ENCODE measurements around the gene LDB2.

Gene LDB2

GRCh38 chr4:16694173-16694883, 204.1 kb downstream of the LDB2 start:
- Histone ChIP-seq H3K4me3 (ENCODE audit: low read depth, low read length) (no peak overlapping the region), H3K36me3 (no peaks in the 10 kb centered on the region), H3K9me3 (ENCODE audit: severe bottlenecking) (no peaks in the 10 kb centered on the region), H3K27ac (no peak overlapping the region), H3K27me3 (ENCODE audit: insufficient read depth, low read depth, severe bottlenecking) (peaks cover 16% of the 10 kb centered on the region)
- TF ChIP-seq CTCF (IDR thresholded peaks at IDR 0.05; ENCODE audit: low read depth, low read length): no peak
- no peak for DNase-seq

GRCh38 chr4:16693641-16694040, 204.8 kb downstream of the LDB2 start:
- no peak overlapping the region for H3K27ac ChIP-seq

GRCh38 chr4:16692961-16693506, 205.4 kb downstream of the LDB2 start:
- Histone ChIP-seq H3K27me3 (ENCODE audit: insufficient read depth, low read depth, severe bottlenecking) (peaks cover 16% of the 10 kb centered on the region), H3K4me3 (ENCODE audit: low read depth, low read length) (no peak overlapping the region), H3K9me3 (ENCODE audit: severe bottlenecking) (no peaks in the 10 kb centered on the region), H3K36me3 (no peaks in the 10 kb centered on the region), H3K27ac (no peak overlapping the region)
- no peak for DNase-seq
- TF ChIP-seq CTCF (IDR thresholded peaks at IDR 0.05; ENCODE audit: low read depth, low read length): no peak

More at GRCh38 chr4:16693641-16694040, 204.8 kb downstream of the LDB2 start:
- Histone ChIP-seq H3K27me3 (ENCODE audit: insufficient read depth, low read depth, severe bottlenecking) (peaks cover 16% of the 10 kb centered on the region), H3K36me3 (no peaks in the 10 kb centered on the region), H3K4me3 (ENCODE audit: low read depth, low read length) (no peak overlapping the region), H3K9me3 (ENCODE audit: severe bottlenecking) (no peaks in the 10 kb centered on the region)
- no peak for TF ChIP-seq CTCF (IDR thresholded peaks at IDR 0.05; ENCODE audit: low read depth, low read length)
- DNase-seq: no peak

GRCh38 chr4:16692524-16692923, 205.9 kb downstream of the LDB2 start:
- Histone ChIP-seq H3K36me3 (no peaks in the 10 kb centered on the region), H3K27ac (no peak overlapping the region), H3K9me3 (ENCODE audit: severe bottlenecking) (no peaks in the 10 kb centered on the region), H3K27me3 (ENCODE audit: insufficient read depth, low read depth, severe bottlenecking) (peaks cover 18% of the 10 kb centered on the region), H3K4me3 (ENCODE audit: low read depth, low read length) (no peak overlapping the region)
- no peak for TF ChIP-seq CTCF (IDR thresholded peaks at IDR 0.05; ENCODE audit: low read depth, low read length)
- DNase-seq: no peak

- Histone ChIP-seq H3K27me3 (ENCODE audit: insufficient read depth, low read depth, severe bottlenecking) (peaks cover 22% of the 10 kb centered on the region), H3K27ac (no peak overlapping the region), H3K4me3 (ENCODE audit: low read depth, low read length) (no peak overlapping the region), H3K9me3 (ENCODE audit: severe bottlenecking) (no peaks in the 10 kb centered on the region), H3K36me3 (no peaks in the 10 kb centered on the region)
- DNase-seq: no peak
- TF ChIP-seq CTCF (IDR thresholded peaks at IDR 0.05; ENCODE audit: low read depth, low read length): no peak
These were observed 206.4 kb downstream of the LDB2 start for GRCh38 chr4:16692046-16692445.
